ENCODE data around the gene GLYATL1B.

The GLYATL1B gene

GRCh38 chr11:59117774-59118173, 31.7 kb downstream of the GLYATL1B start:
- DNase-seq, result no peak
- TF ChIP-seq GATA1 (IDR thresholded peaks at IDR 0.05; ENCODE audit: low read depth, low read length) (no peak), POLR2A (IDR thresholded peaks at IDR 0.05; ENCODE audit: low read length) (no peak)

GRCh38 chr11:59119826-59120225, 33.7 kb downstream of the GLYATL1B start:
- DNase-seq, result no peak
- TF ChIP-seq POLR2A (IDR thresholded peaks at IDR 0.05; ENCODE audit: low read length) (no peak), GATA1 (IDR thresholded peaks at IDR 0.05; ENCODE audit: low read depth, low read length) (no peak)

GRCh38 chr11:59135648-59136461, 49.7 kb downstream of the GLYATL1B start:
- TF ChIP-seq GATA1 (IDR thresholded peaks at IDR 0.05; ENCODE audit: low read depth, low read length), result no peak
- TF ChIP-seq POLR2A (IDR thresholded peaks at IDR 0.05; ENCODE audit: low read length), result no peak
- DNase-seq, result peak; percentile 72 to 85

GRCh38 chr11:59136551-59136950, 50.4 kb downstream of the GLYATL1B start:
- peak in 1 of 2 experiments; percentile 21 for DNase-seq

GRCh38 chr11:59137190-59137589, 51.1 kb downstream of the GLYATL1B start:
- no peak for DNase-seq
- TF ChIP-seq POLR2A (IDR thresholded peaks at IDR 0.05; ENCODE audit: low read length), result no peak
- no peak for TF ChIP-seq GATA1 (IDR thresholded peaks at IDR 0.05; ENCODE audit: low read depth, low read length)

GRCh38 chr11:59138643-59139042, 52.5 kb downstream of the GLYATL1B start:
- no peak for DNase-seq
- no peak for TF ChIP-seq POLR2A (IDR thresholded peaks at IDR 0.05; ENCODE audit: low read length)
- no peak for TF ChIP-seq GATA1 (IDR thresholded peaks at IDR 0.05; ENCODE audit: low read depth, low read length)

GRCh38 chr11:59141191-59141590, 55.1 kb downstream of the GLYATL1B start:
- DNase-seq, result no peak
- TF ChIP-seq POLR2A (IDR thresholded peaks at IDR 0.05; ENCODE audit: low read length) (no peak), GATA1 (IDR thresholded peaks at IDR 0.05; ENCODE audit: low read depth, low read length) (no peak)

- TF ChIP-seq POLR2A (IDR thresholded peaks at IDR 0.05; ENCODE audit: low read length), result no peak
- TF ChIP-seq GATA1 (IDR thresholded peaks at IDR 0.05; ENCODE audit: low read depth, low read length), result no peak
- no peak for DNase-seq
Measured at GRCh38 chr11:59141673-59142460, 55.8 kb downstream of the GLYATL1B start.

GRCh38 chr11:59142530-59143507, 56.7 kb downstream of the GLYATL1B start, which contains the start of gene FAM111A:
FAM111A (plus strand) TSS chr11:59142856; CDS start chr11:59148873, 6,017 bp downstream.
- peak; percentile 78 to 84 for DNase-seq
- TF ChIP-seq GATA1 (IDR thresholded peaks at IDR 0.05; ENCODE audit: low read depth, low read length), result no peak
- peak; percentile 44 for TF ChIP-seq POLR2A (IDR thresholded peaks at IDR 0.05; ENCODE audit: low read length)

GRCh38 chr11:59144096-59144495, 58.0 kb downstream of the GLYATL1B start:
- TF ChIP-seq POLR2A (IDR thresholded peaks at IDR 0.05; ENCODE audit: low read length) (no peak), GATA1 (IDR thresholded peaks at IDR 0.05; ENCODE audit: low read depth, low read length) (no peak)
- DNase-seq, result peak; percentile 36 to 56

Data from erythroblast (primary cell).